ENCODE data around the gene WSCD2.

The WSCD2 gene

GRCh38 chr12:108109504-108109903 lies 19.6 kb upstream of the WSCD2 start:
- DNase-seq: no peak

- no peak for DNase-seq
Observed at GRCh38 chr12:108109954-108110353, 19.1 kb upstream of the WSCD2 start.

- no peak for DNase-seq
Observed at GRCh38 chr12:108110844-108111243, 18.2 kb upstream of the WSCD2 start.

GRCh38 chr12:108112832-108113556 lies 16.1 kb upstream of the WSCD2 start:
- no peak for DNase-seq

- no peak for DNase-seq
Observed at GRCh38 chr12:108115123-108116121, 13.7 kb upstream of the WSCD2 start.

- no peak for DNase-seq
Observed at GRCh38 chr12:108116254-108116653, 12.8 kb upstream of the WSCD2 start.

GRCh38 chr12:108116699-108117098 lies 12.4 kb upstream of the WSCD2 start:
- no peak for DNase-seq

GRCh38 chr12:108117163-108117849 lies 11.8 kb upstream of the WSCD2 start:
- DNase-seq: no peak

- no peak for DNase-seq
Observed at GRCh38 chr12:108117902-108118301, 11.2 kb upstream of the WSCD2 start.

GRCh38 chr12:108119126-108119973 lies 9.7 kb upstream of the WSCD2 start:
- no peak for DNase-seq

- DNase-seq: no peak
Observed at GRCh38 chr12:108119974-108120862, 8.9 kb upstream of the WSCD2 start.

GRCh38 chr12:108120863-108121165 lies 8.3 kb upstream of the WSCD2 start:
- DNase-seq: no peak

- DNase-seq: no peak
Observed at GRCh38 chr12:108121320-108121719, 7.8 kb upstream of the WSCD2 start.

- DNase-seq: no peak
Observed at GRCh38 chr12:108121728-108122471, 7.2 kb upstream of the WSCD2 start.

GRCh38 chr12:108122644-108123043 lies 6.4 kb upstream of the WSCD2 start:
- DNase-seq: no peak

- DNase-seq: no peak
Observed at GRCh38 chr12:108123402-108123801, 5.7 kb upstream of the WSCD2 start.

GRCh38 chr12:108125073-108125472 lies 4.0 kb upstream of the WSCD2 start:
- DNase-seq: no peak

- DNase-seq: no peak
Observed at GRCh38 chr12:108126212-108126611, 2.9 kb upstream of the WSCD2 start.

- no peak for DNase-seq
Observed at GRCh38 chr12:108126990-108127501, 2.0 kb upstream of the WSCD2 start.

- no peak for DNase-seq
Observed at GRCh38 chr12:108127654-108128053, 1.4 kb upstream of the WSCD2 start.

All from stimulated activated CD4-positive, alpha-beta T cell treated with anti-CD3 and anti-CD28 coated beads, Interleukin-4, amount 100 ng/mL, for 1 hour (primary cell).